Activated CD4-positive, alpha-beta T cell treated with anti-CD3 and anti-CD28 coated beads for 24 hours (primary cell): Measurements from ENCODE around the gene TEX261.
"Not testable (repeated sequence)": the region's sequence is repeated elsewhere in the genome, so short reads cannot be mapped to it uniquely, and the experiment has no call there.

Experiments
- DNase-seq, 2 donors: peaks; one replicate each; pipeline ENCODE4 v3.0.0-alpha.2; 2020; ENCODE audit warnings: low read depth in 2 of 2

The TEX261 gene

DNA sequence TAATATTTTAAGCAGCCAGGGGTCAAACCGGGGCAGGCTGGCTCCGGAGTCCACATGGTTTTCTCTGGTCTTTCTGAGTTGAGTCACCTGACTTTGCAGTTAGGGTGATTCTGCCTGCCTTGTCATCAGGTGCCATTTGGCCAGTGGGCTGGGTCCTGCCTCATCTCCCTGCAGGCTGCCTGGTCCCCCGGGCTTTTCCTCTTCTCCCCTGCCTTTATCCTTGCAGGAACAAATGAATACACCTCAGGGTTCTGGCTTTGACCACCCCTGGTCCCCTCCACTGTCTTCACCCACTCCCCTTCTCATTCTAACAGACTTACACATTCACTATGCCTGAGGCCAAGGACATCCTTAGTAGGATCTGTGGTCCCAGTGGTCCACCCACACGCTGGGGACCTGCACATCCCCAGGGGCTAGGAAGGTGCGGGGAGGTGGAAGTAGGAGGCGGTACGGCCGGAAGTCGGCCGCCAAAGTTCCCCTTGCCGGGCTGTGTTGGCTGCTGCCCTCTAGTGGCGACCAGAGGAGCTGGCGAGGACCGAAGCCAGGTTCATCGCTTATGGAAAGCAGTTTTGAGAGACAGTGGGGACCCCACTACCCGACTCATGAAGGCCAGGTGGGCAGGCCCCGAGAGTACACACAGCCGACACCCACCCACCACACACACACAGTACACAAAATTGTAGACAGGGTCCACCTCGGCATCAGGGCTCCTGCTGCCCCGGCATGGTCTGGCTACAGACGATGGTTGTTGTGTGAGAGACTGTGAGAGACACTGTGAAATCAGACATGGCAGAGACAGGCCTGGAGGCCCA, 6.3 kb upstream of the TEX261 start:
- peak; percentile 72 to 74 for DNase-seq

DNA sequence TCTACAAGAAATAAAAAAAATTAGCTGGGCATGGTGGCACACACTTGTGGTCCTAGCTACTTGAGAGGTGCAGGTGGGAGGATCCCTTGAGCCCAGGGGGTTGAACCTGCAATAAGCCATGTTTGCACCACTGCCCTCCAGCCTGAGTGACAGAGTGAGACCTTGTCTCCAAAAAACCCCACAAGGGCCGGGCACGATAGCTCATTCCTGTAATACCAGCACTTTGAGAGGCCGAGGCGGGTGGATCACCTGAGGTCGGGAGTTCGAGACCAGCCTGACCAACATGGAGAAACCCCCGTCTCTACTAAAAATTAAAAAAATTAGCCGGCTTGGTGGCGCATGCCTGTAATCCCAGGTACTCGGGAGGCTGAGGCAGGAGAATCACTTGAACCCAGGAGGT, 5.3 kb upstream of the TEX261 start:
- not testable (repeated sequence) for DNase-seq

DNA sequence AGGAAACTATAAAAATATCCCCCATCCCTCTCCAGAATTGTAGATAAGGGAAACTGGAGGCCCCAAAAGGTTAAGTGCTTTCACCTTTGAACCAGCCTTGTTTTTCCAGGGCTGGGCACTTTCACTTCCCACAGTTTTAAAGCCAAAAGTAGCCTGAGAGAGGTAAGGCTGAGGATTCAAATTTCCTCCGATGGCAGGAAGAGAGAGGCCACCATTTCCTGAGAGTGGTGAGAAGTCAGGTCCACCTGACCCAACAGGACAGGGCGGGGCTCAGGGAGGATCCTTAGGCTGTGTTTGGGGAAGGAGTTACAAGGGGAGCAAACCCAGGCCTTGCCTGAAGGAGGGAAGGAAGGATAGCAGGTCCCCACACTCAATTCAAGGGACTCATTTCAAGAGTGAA, 4.7 kb upstream of the TEX261 start:
- DNase-seq: no peak

DNA sequence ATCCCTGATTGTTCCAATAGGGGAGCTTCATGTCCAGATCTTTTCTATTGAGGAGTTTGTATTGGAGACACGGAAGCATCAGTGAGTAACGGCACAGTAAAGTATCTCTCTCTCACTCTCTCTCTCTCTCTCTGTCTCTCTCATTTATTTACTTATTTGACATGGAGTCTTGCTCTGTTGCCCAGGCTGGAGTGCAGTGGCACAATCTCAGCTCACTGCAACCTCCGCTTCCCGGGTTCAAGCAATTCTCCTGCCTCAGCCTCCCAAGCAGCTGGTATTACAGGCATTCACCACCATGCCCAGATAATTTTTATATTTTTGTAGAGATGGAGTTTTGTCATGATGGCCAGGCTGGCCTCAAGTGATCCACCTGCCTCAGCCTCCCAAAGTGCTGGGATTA, 4.2 kb upstream of the TEX261 start:
- DNase-seq: not testable (repeated sequence)

GRCh38 chr2:70995426-70995729, 705 bp upstream of the TEX261 start:
- no peak for DNase-seq

DNA sequence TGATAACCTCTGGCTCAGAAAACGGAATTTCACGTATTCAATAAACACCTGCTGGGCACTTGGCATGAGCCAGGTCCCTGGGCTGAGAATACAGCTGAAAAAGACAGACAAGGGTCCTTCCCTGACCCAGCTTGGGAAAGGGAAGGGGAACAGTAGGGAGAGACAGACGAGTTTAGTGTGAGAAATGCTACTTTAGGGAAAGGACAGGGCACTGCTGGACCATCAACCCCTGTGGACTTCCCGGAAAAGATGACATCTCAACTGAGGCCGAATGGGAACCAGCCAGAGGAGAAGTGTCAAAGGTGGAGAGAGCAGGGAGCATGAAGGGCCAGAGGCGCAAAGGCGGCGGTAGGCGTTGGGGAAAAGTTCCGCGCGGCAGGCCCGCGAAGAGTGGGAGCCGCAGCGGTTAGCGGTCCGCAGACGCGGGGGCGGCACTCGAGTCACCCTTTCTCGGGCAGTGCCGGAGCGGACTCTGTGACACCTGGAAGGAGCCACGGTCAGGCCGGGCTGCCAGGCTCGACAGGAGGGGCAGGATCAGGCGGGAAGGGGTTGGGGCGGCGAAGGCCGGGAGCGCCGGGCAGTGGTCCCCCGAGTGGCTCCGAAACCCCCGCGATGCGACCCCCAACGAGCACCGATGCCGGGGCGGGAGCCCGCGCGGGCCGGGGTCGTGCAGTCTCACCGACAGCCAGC, 519 bp downstream of the TEX261 start:
- peak in 1 of 2 donors; percentile 38 for DNase-seq

- no peak for DNase-seq
Measured at GRCh38 chr2:70992945-70993853, 1.5 kb downstream of the TEX261 start.

GRCh38 chr2:70991742-70992141, 2.9 kb downstream of the TEX261 start:
- DNase-seq: no peak

- no peak for DNase-seq
Measured at GRCh38 chr2:70991142-70991541, 3.5 kb downstream of the TEX261 start.

DNA sequence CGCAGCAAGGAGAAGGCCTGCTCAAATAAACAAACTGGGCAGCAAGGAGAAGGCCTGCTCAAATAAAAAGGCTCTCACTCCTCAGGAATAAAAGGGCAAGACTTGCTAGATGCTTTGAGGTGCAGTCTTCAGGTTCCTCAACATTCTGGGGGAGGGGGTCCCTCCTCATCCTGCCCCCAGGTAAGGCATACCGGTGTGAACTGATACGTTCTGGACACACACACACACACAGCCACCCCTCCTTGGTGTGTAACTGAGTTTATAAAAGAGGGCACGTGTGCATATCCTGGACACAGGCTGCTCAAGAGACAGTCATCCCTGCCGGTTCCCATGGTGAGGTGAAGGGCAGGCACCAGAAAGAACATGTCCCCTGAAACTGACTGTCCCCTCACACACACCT, 4.5 kb downstream of the TEX261 start:
- DNase-seq: no peak

- no peak for DNase-seq
Measured at GRCh38 chr2:70988726-70989648, 5.7 kb downstream of the TEX261 start.

- no peak for DNase-seq
Measured at GRCh38 chr2:70988151-70988550, 6.5 kb downstream of the TEX261 start.

- DNase-seq: no peak
Measured at GRCh38 chr2:70987386-70987785, 7.3 kb downstream of the TEX261 start.

- no peak for DNase-seq
Measured at GRCh38 chr2:70986499-70987189, 8.0 kb downstream of the TEX261 start.

- no peak for DNase-seq
Measured at GRCh38 chr2:70985956-70986355, 8.7 kb downstream of the TEX261 start.

DNA sequence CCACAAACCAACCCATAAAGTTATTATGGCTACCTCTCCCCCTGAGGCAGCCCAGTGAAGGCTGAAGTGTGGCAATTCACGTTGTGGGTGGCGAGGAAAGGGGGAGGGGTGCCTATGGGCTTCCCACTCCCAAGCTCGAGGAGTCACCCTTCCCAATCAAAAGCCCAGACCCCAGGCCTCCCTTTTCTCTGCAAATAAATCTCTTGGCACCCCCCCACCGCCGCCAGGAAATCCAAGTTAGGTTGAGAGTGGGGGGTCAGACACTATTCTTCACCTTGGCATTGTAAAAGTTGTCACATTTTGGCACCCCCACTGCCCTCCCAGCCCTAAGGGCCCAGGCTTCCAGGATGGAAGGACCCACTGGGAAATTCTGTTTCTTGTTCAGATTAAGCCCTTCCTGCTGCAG, 9.4 kb downstream of the TEX261 start:
- DNase-seq: no peak

DNA sequence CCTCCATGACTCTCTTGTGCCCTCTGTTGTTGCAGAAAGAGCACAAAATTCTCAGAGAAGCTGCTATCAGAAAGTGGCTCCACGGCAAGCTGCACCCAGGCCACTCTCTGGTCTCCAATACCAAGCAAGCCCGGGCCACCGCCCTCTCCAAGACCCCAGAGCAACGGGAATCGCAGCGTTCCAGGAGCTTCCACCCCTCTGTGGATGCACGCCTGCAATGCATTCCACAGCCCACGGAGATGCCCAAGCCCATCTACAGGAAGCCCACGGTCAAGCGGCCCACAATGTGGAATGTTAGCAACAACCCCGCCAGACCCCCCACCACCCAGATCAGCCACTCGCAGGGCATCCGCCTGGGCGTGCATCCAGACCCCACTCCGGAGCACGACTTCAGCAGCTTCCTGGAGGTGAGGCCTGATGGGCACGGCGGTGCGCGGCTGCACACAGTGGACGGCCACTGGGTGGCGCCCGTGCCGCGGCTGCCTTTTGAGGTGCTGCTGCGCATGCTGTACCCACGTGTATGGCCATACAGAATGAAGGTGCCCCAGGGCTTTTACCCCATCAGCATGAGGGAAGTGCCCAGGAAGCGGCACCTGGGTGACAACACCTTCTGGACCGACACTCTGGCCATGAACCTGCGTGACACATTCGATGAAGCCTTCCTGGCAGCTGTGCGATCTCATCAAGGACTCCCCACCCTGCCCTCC, 9.9 kb downstream of the TEX261 start:
- peak; percentile 76 to 77 for DNase-seq

DNA sequence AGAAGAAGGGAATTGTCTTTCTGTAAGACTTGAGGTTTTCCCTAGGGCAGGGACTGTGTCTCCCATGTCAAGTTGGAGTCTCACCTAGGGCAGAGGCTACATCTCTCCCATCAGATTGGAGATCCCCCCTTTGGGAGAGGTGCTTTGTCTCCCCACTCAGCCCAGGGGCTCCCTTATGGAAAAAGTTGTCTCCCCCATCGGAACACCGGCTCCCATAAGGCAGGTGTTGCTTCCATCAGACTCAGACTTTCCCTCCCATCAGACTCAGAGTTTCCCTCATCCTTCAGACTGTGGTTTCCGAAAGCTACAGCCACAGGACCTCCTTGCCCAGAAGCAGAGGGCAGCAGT, 10.5 kb downstream of the TEX261 start:
- no peak for DNase-seq

DNA sequence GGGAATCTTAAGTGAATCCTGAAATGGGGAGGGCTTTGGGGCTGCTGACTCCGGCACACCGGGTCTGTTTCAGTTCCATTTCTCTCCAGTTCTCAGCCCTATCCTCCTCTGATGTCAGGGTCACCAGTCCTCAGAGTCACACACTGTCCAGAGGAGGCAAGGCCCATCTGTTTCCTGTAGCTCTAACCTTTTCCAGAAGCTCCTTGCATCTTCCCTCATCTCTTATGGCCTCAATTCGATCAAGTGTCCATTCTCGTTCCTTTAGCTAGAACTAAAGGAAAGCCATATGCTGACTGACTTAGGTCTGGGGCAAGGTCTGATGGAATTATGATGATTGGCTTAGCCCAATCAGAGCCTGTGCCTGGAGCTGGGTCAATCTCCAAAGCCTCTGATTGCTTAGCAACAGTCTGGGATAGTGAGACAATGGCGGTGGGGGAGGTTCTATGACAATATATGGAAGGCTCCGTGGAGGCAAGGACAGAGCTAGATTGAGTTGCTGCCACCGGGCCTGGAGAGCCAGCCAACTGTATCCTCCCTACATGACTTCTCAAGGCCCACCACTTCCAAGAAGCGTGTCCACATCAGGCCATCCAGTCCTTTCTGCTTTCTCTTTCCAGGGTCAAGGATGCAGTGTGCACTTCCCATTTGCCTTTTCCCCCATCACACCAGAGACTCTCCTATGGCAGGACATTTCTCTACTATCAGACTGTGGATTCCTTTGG, 11.0 kb downstream of the TEX261 start:
- DNase-seq: no peak

- no peak for DNase-seq
Measured at GRCh38 chr2:70982971-70983370, 11.7 kb downstream of the TEX261 start.
